Measurements from ENCODE around the gene DDA1. TPM values are rescaled to one million over a fixed set of nuclear protein-coding genes. Genes with fewer than 3 reads are reported as not detected.

DDA1 gene
- total and polyA plus RNA-seq, 9 of the 15 experiments (the other 6 are each of a cell fraction or from before 2014, with no cell fraction given): 1.4 to 83.8 (median 33.8) TPM

DNA sequence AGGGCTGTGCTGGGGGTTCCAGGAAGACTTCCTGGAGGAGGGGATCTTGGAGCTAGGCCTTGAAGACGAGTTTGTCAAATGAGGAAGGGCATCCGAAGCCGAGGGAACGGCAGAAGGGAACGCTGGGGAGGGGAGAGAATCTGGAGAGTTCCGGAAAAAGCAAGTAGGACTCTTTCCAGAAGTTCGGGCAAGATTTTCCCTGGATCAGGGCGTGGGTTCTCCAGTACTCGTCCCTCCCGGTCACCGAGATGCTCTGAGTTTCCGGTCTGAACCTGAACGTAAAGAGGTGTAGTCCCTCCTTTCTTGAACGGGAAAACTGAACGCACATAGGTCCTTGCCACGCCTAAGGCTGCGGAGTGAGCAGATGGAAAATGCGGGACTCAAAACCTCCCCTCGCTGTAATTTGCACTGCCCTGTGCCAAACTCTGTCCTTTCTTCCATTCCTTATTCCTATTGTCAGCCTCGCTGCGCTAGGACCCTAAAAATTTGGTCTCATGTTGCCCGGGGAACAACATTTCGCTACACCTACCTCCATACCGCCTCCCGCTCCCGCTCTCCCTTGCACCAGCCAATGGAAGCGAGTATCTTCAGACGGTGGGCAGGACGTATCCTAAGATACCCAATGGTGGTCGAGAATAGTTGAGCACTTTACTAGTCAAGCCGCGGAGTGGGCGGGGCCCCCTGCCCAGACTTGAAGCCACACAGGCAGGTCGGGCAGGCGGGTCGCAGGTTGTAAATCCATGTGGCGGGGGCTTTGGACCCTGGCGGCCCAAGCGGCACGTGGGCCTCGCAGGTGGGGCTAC is 27.7 kb downstream of the DDA1 start, which contains the start of gene GTPBP3 (continued):
- TF ChIP-seq, protein P1, sequence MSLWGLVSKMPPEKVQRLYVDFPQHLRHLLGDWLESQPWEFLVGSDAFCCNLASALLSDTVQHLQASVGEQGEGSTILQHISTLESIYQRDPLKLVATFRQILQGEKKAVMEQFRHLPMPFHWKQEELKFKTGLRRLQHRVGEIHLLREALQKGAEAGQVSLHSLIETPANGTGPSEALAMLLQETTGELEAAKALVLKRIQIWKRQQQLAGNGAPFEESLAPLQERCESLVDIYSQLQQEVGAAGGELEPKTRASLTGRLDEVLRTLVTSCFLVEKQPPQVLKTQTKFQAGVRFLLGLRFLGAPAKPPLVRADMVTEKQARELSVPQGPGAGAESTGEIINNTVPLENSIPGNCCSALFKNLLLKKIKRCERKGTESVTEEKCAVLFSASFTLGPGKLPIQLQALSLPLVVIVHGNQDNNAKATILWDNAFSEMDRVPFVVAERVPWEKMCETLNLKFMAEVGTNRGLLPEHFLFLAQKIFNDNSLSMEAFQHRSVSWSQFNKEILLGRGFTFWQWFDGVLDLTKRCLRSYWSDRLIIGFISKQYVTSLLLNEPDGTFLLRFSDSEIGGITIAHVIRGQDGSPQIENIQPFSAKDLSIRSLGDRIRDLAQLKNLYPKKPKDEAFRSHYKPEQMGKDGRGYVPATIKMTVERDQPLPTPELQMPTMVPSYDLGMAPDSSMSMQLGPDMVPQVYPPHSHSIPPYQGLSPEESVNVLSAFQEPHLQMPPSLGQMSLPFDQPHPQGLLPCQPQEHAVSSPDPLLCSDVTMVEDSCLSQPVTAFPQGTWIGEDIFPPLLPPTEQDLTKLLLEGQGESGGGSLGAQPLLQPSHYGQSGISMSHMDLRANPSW (CRISPR knock-in tag; IDR thresholded peaks at IDR 0.05): no peak; the same call in 1 of the 2 replicates
- TF ChIP-seq, protein P2, sequence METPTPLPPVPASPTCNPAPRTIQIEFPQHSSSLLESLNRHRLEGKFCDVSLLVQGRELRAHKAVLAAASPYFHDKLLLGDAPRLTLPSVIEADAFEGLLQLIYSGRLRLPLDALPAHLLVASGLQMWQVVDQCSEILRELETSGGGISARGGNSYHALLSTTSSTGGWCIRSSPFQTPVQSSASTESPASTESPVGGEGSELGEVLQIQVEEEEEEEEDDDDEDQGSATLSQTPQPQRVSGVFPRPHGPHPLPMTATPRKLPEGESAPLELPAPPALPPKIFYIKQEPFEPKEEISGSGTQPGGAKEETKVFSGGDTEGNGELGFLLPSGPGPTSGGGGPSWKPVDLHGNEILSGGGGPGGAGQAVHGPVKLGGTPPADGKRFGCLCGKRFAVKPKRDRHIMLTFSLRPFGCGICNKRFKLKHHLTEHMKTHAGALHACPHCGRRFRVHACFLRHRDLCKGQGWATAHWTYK (CRISPR knock-in tag; IDR thresholded peaks at IDR 0.05): peak; percentile 78
- no peak for TF ChIP-seq ETS2 (tag; IDR thresholded peaks at IDR 0.05; ENCODE audit: borderline replicate concordance, poor library complexity, severe bottlenecking)
- TF ChIP-seq TSC22D4 (tag; IDR thresholded peaks at IDR 0.05): no peak
- TF ChIP-seq RBM17 (IDR thresholded peaks at IDR 0.05; ENCODE audit: borderline replicate concordance, low read depth, low read length): no peak
- TF ChIP-seq, protein P3, sequence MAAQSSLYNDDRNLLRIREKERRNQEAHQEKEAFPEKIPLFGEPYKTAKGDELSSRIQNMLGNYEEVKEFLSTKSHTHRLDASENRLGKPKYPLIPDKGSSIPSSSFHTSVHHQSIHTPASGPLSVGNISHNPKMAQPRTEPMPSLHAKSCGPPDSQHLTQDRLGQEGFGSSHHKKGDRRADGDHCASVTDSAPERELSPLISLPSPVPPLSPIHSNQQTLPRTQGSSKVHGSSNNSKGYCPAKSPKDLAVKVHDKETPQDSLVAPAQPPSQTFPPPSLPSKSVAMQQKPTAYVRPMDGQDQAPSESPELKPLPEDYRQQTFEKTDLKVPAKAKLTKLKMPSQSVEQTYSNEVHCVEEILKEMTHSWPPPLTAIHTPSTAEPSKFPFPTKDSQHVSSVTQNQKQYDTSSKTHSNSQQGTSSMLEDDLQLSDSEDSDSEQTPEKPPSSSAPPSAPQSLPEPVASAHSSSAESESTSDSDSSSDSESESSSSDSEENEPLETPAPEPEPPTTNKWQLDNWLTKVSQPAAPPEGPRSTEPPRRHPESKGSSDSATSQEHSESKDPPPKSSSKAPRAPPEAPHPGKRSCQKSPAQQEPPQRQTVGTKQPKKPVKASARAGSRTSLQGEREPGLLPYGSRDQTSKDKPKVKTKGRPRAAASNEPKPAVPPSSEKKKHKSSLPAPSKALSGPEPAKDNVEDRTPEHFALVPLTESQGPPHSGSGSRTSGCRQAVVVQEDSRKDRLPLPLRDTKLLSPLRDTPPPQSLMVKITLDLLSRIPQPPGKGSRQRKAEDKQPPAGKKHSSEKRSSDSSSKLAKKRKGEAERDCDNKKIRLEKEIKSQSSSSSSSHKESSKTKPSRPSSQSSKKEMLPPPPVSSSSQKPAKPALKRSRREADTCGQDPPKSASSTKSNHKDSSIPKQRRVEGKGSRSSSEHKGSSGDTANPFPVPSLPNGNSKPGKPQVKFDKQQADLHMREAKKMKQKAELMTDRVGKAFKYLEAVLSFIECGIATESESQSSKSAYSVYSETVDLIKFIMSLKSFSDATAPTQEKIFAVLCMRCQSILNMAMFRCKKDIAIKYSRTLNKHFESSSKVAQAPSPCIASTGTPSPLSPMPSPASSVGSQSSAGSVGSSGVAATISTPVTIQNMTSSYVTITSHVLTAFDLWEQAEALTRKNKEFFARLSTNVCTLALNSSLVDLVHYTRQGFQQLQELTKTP (IDR thresholded peaks at IDR 0.05; ENCODE audit: low read depth in 1 of 2, partially characterized antibody in 2 of 2): peak in 1 of 2 experiments; percentile 90
- TF ChIP-seq MXI1 (IDR thresholded peaks at IDR 0.05; ENCODE audit: low read depth, low read length): peak; percentile 36; the same call in 1 of the 2 replicates
- no peak for TF ChIP-seq ESRRB (CRISPR knock-in tag; IDR thresholded peaks at IDR 0.05; ENCODE audit: borderline replicate concordance)
- peak; percentile 32; the same call in 1 of the 2 replicates for TF ChIP-seq KDM2B (CRISPR knock-in tag; IDR thresholded peaks at IDR 0.05)
- TF ChIP-seq PRMT5 (CRISPR knock-in tag; IDR thresholded peaks at IDR 0.05): peak; percentile 80; the same call in 1 of the 2 replicates
- TF ChIP-seq HCFC1 (IDR thresholded peaks at IDR 0.05; ENCODE audit: low read depth, low read length): peak; percentile 89
- TF ChIP-seq, protein P4, sequence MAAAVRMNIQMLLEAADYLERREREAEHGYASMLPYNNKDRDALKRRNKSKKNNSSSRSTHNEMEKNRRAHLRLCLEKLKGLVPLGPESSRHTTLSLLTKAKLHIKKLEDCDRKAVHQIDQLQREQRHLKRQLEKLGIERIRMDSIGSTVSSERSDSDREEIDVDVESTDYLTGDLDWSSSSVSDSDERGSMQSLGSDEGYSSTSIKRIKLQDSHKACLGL (CRISPR knock-in tag; IDR thresholded peaks at IDR 0.05; ENCODE audit: borderline replicate concordance, poor library complexity, severe bottlenecking): no peak
- TF ChIP-seq RBM22 (IDR thresholded peaks at IDR 0.05; ENCODE audit: low read depth, low read length, poor library complexity, severe bottlenecking): no peak
- TF ChIP-seq ZNF12 (CRISPR knock-in tag; IDR thresholded peaks at IDR 0.05): 0 out of 2 replicates have a peak, but pooled peaks have one; percentile 57
- peak; percentile 89 for TF ChIP-seq SUPT5H (IDR thresholded peaks at IDR 0.05)
- no peak for TF ChIP-seq NR4A1 (CRISPR knock-in tag; IDR thresholded peaks at IDR 0.05)
- peak; percentile 57 for TF ChIP-seq NR4A1 (tag; IDR thresholded peaks at IDR 0.05)
- TF ChIP-seq, protein P5, sequence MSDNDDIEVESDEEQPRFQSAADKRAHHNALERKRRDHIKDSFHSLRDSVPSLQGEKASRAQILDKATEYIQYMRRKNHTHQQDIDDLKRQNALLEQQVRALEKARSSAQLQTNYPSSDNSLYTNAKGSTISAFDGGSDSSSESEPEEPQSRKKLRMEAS (CRISPR knock-in tag; IDR thresholded peaks at IDR 0.05): peak; percentile 86

Measured in K562 (cell line).